HEK293 (cell line): ENCODE results near the gene CBX7.

Experiments used
- MYNN ChIP-seq: fragments of 450-650 bp; formaldehyde crosslinking; IDR thresholded peaks from 2 replicates; pipeline ENCODE4 v1.5.1; 2016; ENCODE audit warnings: missing biosample characterization, missing genetic modification characterization, borderline replicate concordance
- MZF1 ChIP-seq: fragments of 450-650 bp; formaldehyde crosslinking; IDR thresholded peaks from 2 replicates; pipeline ENCODE4 v1.5.1; 2017; ENCODE audit warnings: missing biosample characterization, missing genetic modification characterization, borderline replicate concordance
- SP2 ChIP-seq: fragments of 450-650 bp; formaldehyde crosslinking; IDR thresholded peaks from 2 replicates; pipeline ENCODE4 v1.5.1; 2016; ENCODE audit warnings: missing biosample characterization, missing genetic modification characterization
- YY1 ChIP-seq: fragments of 450-650 bp; formaldehyde crosslinking; IDR thresholded peaks from 2 replicates; pipeline ENCODE4 v1.5.1; 2018; ENCODE audit warnings: missing biosample characterization, missing genetic modification characterization
- ZNF114 ChIP-seq: fragments of 450-650 bp; formaldehyde crosslinking; IDR thresholded peaks from 2 replicates; pipeline ENCODE4 v1.5.0; 2017; ENCODE audit warnings: missing biosample characterization, missing genetic modification characterization
- ZNF221 ChIP-seq: fragments of 450-650 bp; formaldehyde crosslinking; IDR thresholded peaks from 2 replicates; pipeline ENCODE4 v1.5.1; 2017; ENCODE audit warnings: missing biosample characterization, missing genetic modification characterization, borderline replicate concordance
- ZNF335 ChIP-seq: fragments of 450-650 bp; formaldehyde crosslinking; conservative IDR thresholded peaks from 2 replicates; pipeline ENCODE4 v1.5.1; 2016; ENCODE audit warnings: missing biosample characterization, missing genetic modification characterization
- ZNF521 ChIP-seq: fragments of 450-650 bp; formaldehyde crosslinking; IDR thresholded peaks from 2 replicates; pipeline ENCODE4 v1.5.1; 2017; ENCODE audit warnings: missing biosample characterization, mild to moderate bottlenecking, missing genetic modification characterization
- ZNF561 ChIP-seq: fragments of 450-650 bp; IDR thresholded peaks from 2 replicates; pipeline ENCODE4 v1.5.1; 2018; ENCODE audit warnings: missing biosample characterization, missing genetic modification characterization, borderline replicate concordance
- TF ChIP-seq, protein P1 (sequence below): fragments of 450-650 bp; formaldehyde crosslinking; IDR thresholded peaks from 2 replicates; pipeline ENCODE4 v1.5.1; 2016; ENCODE audit warnings: missing biosample characterization, missing genetic modification characterization

DNA sequence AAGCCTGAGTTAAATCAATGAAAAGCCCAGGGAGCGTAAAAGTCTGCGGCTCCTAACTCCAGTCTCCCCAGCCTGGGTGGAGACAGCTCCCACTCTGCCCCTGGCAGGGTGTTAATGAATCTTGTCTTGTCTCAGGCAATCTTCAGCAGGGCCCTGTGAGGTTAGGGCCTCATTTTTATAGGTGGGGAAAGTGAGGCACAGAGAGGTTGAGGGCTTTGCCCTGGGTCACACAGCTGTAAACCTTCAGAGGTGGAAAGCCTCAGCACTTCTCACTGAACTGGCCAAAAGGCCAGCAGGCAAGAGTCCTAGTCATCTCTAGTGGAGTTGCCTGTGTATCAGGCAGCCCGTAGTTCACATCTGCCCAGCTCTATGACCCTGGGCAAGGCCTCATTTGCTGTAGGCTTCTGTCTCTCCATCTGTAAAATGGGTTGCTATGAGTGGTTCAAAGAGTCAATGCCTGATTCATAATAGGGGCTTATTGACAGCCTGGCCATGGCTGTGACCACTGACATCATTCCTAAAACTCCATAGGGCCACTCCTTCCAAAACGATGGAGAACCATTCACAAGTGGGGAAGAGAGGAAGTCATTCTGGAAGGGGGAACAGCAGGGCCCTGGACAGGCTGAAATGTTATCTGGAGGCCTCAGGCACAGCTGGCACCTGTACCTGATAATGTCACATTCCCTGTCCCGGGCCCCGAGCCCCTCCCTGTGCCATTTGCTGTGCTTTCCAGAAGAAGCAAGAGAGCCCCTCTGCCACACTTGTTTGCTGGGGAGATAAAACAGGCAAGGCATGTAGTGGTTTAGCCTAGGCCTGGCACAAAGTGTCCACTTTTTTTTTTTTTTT, 6.0 kb downstream of the CBX7 start:
- TF ChIP-seq, protein P1, sequence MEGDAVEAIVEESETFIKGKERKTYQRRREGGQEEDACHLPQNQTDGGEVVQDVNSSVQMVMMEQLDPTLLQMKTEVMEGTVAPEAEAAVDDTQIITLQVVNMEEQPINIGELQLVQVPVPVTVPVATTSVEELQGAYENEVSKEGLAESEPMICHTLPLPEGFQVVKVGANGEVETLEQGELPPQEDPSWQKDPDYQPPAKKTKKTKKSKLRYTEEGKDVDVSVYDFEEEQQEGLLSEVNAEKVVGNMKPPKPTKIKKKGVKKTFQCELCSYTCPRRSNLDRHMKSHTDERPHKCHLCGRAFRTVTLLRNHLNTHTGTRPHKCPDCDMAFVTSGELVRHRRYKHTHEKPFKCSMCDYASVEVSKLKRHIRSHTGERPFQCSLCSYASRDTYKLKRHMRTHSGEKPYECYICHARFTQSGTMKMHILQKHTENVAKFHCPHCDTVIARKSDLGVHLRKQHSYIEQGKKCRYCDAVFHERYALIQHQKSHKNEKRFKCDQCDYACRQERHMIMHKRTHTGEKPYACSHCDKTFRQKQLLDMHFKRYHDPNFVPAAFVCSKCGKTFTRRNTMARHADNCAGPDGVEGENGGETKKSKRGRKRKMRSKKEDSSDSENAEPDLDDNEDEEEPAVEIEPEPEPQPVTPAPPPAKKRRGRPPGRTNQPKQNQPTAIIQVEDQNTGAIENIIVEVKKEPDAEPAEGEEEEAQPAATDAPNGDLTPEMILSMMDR (tag by site-specific recombination) = no peak
- TF ChIP-seq ZNF335 (tag by site-specific recombination) (peak; percentile 40; the same call in 1 of the 2 replicates), ZNF521 (no peak), YY1 (tag by site-specific recombination) (no peak), ZNF221 (no peak), ZNF114 (tag by site-specific recombination) (no peak), MYNN (tag by site-specific recombination) (no peak), ZNF561 (tag by site-specific recombination) (no peak), SP2 (tag by site-specific recombination) (no peak), MZF1 (no peak)
